Superior temporal gyrus (tissue), 1 donor: Measurements from ENCODE around the gene DOCK10.
"Not testable (repeated sequence)": the region's sequence is repeated elsewhere in the genome, so short reads cannot be mapped to it uniquely, and the experiment has no call there.

ENCODE experiments used
- DNase-seq: peaks from one replicate; pipeline ENCODE4 v3.0.0-alpha.2; 2016; ENCODE audit errors: extremely low spot score

The DOCK10 gene

GRCh38 chr2:224946895-224947294 is 95.4 kb downstream of the DOCK10 start:
- DNase-seq = no peak

- DNase-seq = no peak
Measured at GRCh38 chr2:224944707-224945547, 97.3 kb downstream of the DOCK10 start.

GRCh38 chr2:224943601-224944041 is 98.6 kb downstream of the DOCK10 start:
- not testable (repeated sequence) for DNase-seq

- no peak for DNase-seq
Measured at GRCh38 chr2:224941960-224942359, 100.3 kb downstream of the DOCK10 start.

- DNase-seq = no peak
Measured at GRCh38 chr2:224940618-224941017, 101.7 kb downstream of the DOCK10 start.

- no peak for DNase-seq
Measured at GRCh38 chr2:224938651-224939182, 103.6 kb downstream of the DOCK10 start.

GRCh38 chr2:224937887-224938286 is 104.4 kb downstream of the DOCK10 start:
- DNase-seq = no peak

GRCh38 chr2:224934526-224935188 is 107.6 kb downstream of the DOCK10 start:
- DNase-seq = no peak

GRCh38 chr2:224933431-224933830 is 108.8 kb downstream of the DOCK10 start:
- no peak for DNase-seq

GRCh38 chr2:224932522-224932921 is 109.7 kb downstream of the DOCK10 start:
- no peak for DNase-seq

GRCh38 chr2:224931956-224932355 is 110.3 kb downstream of the DOCK10 start:
- DNase-seq = no peak

GRCh38 chr2:224930990-224931389 is 111.3 kb downstream of the DOCK10 start:
- no peak for DNase-seq

GRCh38 chr2:224930124-224930523 is 112.1 kb downstream of the DOCK10 start:
- DNase-seq = no peak

- no peak for DNase-seq
Measured at GRCh38 chr2:224929512-224929911, 112.8 kb downstream of the DOCK10 start.

- no peak for DNase-seq
Measured at GRCh38 chr2:224927646-224928173, 114.6 kb downstream of the DOCK10 start.

GRCh38 chr2:224927011-224927410 is 115.3 kb downstream of the DOCK10 start:
- DNase-seq = no peak

GRCh38 chr2:224925810-224926100 is 116.5 kb downstream of the DOCK10 start:
- no peak for DNase-seq

- DNase-seq = no peak
Measured at GRCh38 chr2:224925061-224925809, 117.0 kb downstream of the DOCK10 start.

GRCh38 chr2:224924631-224925030 is 117.6 kb downstream of the DOCK10 start:
- DNase-seq = no peak

- no peak for DNase-seq
Measured at GRCh38 chr2:224922142-224922727, 120.0 kb downstream of the DOCK10 start.

GRCh38 chr2:224919472-224920110 is 122.7 kb downstream of the DOCK10 start:
- DNase-seq = no peak
